GM19043 (cell line): ENCODE measurements around the gene ANKRD2.
"Not testable (repeated sequence)": the region's sequence is repeated elsewhere in the genome, so short reads cannot be mapped to it uniquely, and the experiment has no call there.

Experiments used
- ATAC-seq: cut with Tn5 transposase; IDR thresholded peaks from one replicate; pipeline ENCODE4 v1.9.1; 2021; ENCODE audit warnings: low read depth; ENCODE audit not compliant: unreplicated experiment

Gene ANKRD2

GRCh38 chr10:97572214-97572989, at the start of gene ANKRD2:
TSS of gene ANKRD2 (plus strand) at chr10:97572779. CDS start at chr10:97572789, 10 bp downstream.
- ATAC-seq, result no peak

- ATAC-seq, result no peak
These were observed 49.6 kb upstream of the ANKRD2 start for GRCh38 chr10:97522937-97523336.

- ATAC-seq, result no peak
These were observed 47.5 kb upstream of the ANKRD2 start for GRCh38 chr10:97525086-97525485.

- ATAC-seq, result no peak
These were observed 46.9 kb upstream of the ANKRD2 start for GRCh38 chr10:97525683-97526110.

GRCh38 chr10:97528876-97529275, 43.7 kb upstream of the ANKRD2 start:
- not testable (repeated sequence) for ATAC-seq

- ATAC-seq, result no peak
These were observed 42.7 kb upstream of the ANKRD2 start for GRCh38 chr10:97529685-97530465.

- ATAC-seq, result no peak
These were observed 41.1 kb upstream of the ANKRD2 start for GRCh38 chr10:97531401-97531986.

GRCh38 chr10:97532935-97533671, 39.5 kb upstream of the ANKRD2 start:
- ATAC-seq, result no peak

- no peak for ATAC-seq
These were observed 38.7 kb upstream of the ANKRD2 start for GRCh38 chr10:97533888-97534287.

- ATAC-seq, result no peak
These were observed 37.7 kb upstream of the ANKRD2 start for GRCh38 chr10:97534746-97535367.

- ATAC-seq, result no peak
These were observed 35.3 kb upstream of the ANKRD2 start for GRCh38 chr10:97537186-97537869.

GRCh38 chr10:97538411-97538810, 34.2 kb upstream of the ANKRD2 start:
- no peak for ATAC-seq

GRCh38 chr10:97538839-97539238, 33.7 kb upstream of the ANKRD2 start:
- ATAC-seq, result no peak

- ATAC-seq, result no peak
These were observed 32.9 kb upstream of the ANKRD2 start for GRCh38 chr10:97539523-97540200.

GRCh38 chr10:97540669-97541500, 31.7 kb upstream of the ANKRD2 start:
- no peak for ATAC-seq

- ATAC-seq, result no peak
These were observed 30.2 kb upstream of the ANKRD2 start for GRCh38 chr10:97542169-97543024.

- ATAC-seq, result no peak
These were observed 29.5 kb upstream of the ANKRD2 start for GRCh38 chr10:97543025-97543546.
